HG02943 (cell line): ENCODE measurements around the gene SCGB1C1.
A peak's percentile ranks its signal among the peaks of the same experiment; 100 is the strongest.
"Not testable (repeated sequence)": the region's sequence is repeated elsewhere in the genome, so short reads cannot be mapped to it uniquely, and the experiment has no call there.

Experiments used
- ATAC-seq: cut with Tn5 transposase; IDR thresholded peaks from one replicate; pipeline ENCODE4 v1.9.1; 2021; ENCODE audit warnings: mild to moderate bottlenecking, low read depth, moderate library complexity; ENCODE audit not compliant: unreplicated experiment

The SCGB1C1 gene

DNA sequence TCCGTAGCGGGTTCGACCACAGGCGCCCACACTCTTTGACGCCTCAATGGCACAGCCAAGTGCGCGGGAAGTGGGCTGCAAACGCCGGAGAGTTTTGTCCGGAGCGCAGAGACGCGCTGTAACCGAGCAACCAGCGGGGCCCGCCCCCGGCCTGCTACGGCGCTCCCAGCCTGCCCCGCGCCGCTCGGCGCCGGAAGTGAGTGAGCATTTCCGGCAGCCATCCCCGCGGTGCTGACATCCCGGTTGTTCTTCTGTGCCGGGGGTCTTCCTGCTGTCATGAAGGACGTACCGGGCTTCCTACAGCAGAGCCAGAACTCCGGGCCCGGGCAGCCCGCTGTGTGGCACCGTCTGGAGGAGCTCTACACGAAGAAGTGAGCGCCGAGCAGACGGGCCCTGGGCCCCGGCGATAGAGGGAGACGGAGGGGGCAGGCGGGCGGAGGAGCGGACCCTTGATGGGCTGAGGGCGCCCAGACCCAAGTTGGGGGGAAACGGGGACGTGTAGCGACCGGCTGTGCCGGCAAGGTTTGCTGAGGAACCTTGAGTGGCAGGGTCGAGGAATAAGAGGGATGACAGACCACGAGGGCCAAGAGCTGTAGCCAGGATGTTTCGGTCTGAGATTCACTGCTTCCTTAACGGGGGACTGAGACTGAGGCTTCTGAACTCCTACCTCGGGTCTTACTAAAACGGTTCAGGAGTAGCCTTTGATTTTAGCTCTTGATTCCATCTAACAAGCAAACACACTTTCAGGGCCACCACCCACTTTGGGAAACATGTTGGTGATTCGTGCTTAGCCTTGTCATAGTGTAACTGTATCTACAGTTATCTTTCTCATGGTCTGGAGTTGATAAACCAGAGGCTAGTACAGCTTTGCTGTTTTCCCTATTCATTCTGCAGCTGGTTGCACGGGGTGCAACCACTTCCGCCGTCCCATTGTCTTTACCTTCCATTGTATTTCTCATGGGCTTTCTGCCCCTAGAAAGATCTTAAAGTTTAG, 44.2 kb downstream of the SCGB1C1 start, which contains the start of gene PSMD13:
Gene PSMD13, plus strand, starts transcription at position 203 of the 994 bp plus-strand sequence. Its CDS starts 74 bp downstream, at position 277.
- ATAC-seq, result peak; percentile 74

DNA sequence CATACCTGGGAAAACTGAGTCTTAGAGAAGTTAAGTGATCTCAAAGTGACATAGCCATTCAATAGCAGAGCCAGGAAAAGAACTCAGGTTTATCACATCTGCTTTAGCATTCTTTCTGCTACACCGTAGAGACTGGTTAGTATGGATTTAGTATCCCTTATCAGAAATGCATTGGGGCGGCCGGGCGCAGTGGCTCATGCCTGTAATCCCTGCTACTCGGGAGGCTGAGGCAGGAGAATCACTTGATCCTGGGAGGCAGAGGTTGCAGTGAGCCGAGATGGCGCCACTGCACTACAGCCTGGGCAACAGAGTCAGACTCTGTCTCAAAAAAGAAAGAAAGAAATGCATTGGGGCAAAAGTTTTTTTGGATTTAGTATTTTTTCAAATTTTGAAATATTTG, 45.5 kb downstream of the SCGB1C1 start:
- not testable (repeated sequence) for ATAC-seq

DNA sequence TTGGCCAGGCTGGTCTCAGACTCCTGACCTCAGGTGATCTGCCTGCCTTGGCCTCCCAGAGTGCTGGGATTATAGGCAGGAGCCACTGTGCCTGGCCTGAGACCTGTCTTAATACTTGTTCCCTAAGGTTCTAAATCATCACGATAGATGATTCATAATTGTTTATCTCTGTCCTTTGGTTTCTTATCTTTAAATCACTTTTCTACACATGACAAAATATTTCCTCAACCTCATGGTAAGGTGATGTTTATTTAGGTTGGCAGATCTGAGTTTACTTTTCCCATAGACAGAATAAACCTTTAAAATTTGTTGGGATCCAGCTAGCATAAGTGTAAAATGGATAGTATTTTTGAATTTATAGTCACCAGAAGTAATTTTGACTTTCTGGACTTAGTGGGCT, 47.4 kb downstream of the SCGB1C1 start:
- ATAC-seq, result no peak

DNA sequence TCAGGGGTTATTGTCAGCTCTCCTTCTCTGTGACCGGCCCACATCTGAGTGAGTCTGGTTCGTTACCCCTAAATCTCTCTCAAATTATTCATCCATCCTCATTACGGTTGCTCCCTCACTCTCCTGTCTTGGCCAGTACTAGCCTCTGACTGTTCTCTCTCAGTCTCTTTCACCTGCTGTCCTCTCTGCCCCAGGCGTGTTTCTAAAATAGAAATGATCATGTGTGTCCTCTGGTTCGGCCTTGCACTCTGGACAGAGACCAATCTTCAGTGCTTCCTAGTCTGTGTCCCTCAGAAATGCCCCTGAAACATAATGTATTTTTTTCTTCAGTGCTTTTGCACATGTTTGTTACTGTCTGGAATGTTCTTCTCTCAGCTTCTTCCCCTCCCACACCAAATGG, 48.8 kb downstream of the SCGB1C1 start:
- ATAC-seq, result no peak
